ENCODE measurements around the gene EBF3. TPM values are rescaled to one million over a fixed set of nuclear protein-coding genes. Genes with fewer than 3 reads are reported as not detected.

Gene EBF3
- polyA plus RNA-seq, 5 donors, result 1.3 to 4.1 (median 1.7) TPM

DNA sequence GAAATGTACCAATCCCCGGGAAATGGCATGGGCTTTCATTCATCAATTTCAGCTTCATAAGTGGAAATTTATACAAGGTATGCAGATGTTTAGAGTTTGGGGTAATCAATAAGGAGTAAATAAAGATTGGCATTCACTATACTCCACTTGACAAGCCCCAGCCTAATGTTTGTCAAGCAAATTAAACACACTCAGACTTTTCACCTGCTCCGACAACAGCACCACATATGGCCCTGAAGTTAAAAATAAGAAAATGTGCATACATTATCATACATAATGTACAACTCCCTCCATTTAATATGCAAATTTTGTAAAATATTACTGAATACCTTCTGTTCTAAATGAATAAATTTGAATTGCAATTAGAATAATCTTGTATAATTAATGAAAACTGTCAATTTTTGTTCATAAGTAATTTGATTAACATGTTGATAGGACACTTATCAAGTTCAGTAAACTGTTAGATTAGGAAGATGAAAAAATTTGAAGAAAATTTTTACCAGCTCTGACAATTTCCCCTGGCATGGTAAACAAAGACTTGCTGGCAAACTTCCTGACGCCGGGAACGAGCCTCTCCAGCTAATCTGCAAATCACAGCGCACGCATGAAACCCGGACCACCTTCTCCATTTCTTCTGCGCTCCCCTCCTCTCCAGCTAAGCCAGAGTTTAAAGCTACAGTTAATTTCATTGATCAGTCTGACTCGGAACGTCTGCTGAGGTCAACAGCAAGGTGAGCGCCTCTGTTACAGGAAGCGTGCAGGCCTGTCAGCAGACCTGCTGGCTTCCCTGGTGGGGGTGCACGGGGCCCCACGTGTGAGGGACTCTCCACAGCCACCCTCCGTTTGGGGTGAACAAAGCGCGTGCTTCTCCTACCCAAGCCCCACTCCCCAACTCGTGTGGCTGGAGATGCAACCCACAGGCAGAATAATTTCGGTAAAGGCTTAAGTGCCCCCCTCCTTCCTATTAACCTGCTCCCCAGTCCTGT is 70.7 kb downstream of the EBF3 start:
- no peak for DNase-seq

DNA sequence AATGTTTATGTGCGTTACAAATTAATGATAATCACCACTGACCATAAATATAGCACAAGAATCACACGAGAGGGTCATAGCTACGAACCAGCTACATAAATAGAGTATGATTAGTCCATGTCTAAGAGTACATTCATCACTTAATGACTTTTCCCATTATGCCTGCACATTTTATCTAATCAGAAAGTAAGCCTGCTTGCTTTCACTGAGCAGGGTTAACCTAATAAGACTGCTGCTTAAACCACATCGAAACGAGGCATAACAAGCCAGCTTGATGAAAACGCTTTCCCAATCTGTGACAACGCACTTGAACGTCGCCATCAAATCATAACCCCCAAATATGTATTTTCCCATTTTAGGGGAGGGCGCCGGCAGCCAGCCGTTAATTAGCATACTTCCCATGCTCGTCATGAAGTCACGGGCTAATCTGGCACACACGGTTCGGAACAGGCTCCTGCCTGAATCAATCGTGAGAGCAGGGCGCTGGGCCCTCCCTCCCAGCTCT is 71.5 kb downstream of the EBF3 start:
- DNase-seq, result no peak

GRCh38 chr10:129891806-129892205 is 72.3 kb downstream of the EBF3 start:
- DNase-seq, result no peak

DNA sequence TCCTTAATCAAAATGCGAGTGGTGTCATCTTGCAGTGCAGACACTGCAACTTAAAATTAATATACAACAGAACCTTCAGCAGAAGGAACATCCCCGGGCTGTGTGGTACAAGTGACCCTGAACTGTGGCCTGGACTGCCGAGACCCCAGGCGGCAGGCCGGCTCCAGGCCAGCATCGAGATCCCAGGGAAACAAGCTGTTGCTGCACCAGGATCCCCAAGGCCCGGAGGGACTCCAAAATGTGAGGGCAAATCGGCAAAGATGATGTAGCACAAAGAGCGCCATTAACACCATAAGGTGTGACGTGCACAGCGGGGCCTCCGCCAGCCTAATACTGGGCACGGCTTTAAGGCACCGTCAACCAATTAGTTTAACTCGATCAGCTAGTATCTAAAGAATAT is 73.9 kb downstream of the EBF3 start:
- no peak for DNase-seq

GRCh38 chr10:129888784-129889616 is 75.1 kb downstream of the EBF3 start:
- no peak for DNase-seq

DNA sequence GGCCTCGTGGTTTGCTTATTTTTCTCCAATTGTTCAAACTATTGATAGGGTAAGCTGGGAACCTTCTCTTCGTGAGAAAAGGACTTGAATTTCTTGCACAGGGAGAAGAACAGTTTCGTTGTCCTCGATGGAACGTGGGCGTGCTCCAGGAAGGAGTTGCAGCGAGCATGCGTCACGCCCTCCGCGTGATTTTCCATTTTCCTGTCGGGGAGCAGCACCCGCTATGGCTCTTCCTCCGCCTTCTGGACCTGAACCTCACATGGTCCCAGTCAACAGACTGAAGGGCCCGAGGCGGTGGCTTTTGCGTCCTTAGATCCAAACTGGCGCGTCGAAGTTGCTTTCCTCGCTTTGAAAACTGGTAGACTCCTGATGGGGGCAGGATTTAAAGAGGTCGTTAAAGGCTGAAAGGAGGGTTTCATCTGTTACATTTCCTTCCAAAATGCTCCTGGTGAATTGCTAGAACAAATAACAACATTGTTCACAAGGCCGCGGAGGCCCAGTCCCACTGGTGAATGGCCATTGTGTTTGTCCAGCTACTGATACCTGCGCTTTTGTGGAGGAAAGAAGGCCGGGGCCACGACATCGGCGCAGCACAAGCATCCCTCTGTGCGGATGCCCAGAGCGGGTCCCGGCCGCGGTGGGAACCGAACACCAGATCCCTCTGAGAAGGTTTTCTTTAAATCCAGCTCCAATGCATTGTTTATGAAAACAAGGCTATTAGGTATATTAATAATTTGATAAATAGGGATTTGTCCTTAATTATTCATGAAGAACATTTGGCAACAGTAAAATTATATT is 75.9 kb downstream of the EBF3 start:
- DNase-seq, result no peak

- DNase-seq, result no peak
Measured at GRCh38 chr10:129887381-129887905, 76.6 kb downstream of the EBF3 start.

DNA sequence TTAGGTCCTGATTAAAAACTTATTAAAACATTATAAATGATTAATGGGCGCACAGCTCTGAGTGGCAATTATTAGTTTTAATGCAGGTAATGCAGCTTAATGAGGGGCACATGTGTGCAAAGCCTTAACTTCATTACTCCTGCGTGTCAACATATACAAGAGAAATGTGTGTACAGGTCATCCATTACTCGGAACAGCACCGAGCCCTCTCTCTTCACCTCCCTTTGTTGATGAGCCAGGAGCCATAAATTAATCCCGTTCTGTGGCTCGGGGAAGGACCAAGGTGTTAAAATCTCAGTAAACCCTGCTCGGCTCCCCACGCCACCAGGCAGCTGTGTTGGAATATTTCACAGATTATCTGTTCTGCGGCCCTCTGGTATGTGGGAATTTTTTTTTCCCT is 77.8 kb downstream of the EBF3 start:
- no peak for DNase-seq

DNA sequence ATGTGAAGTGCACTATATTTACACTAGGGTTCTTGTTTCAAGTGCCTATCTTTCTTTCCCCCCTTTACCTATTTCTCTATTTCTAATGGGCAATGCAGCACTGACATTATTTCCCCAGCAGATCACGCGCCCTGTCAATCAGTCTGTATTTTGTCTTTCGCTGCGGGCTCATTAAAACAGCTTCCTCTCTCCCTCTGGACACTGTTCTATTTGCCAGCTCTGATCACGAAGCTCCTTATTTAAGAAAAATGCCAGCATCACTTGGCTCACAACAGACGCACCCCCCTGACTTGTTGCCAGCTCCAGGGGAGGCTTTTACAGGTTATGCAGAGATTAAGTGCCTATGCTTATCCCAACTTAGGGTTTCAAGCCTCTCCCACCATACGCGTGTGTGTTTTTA is 78.5 kb downstream of the EBF3 start:
- no peak for DNase-seq

GRCh38 chr10:129884398-129885078 is 79.5 kb downstream of the EBF3 start:
- no peak for DNase-seq

GRCh38 chr10:129883626-129884397 is 80.3 kb downstream of the EBF3 start:
- no peak for DNase-seq

DNA sequence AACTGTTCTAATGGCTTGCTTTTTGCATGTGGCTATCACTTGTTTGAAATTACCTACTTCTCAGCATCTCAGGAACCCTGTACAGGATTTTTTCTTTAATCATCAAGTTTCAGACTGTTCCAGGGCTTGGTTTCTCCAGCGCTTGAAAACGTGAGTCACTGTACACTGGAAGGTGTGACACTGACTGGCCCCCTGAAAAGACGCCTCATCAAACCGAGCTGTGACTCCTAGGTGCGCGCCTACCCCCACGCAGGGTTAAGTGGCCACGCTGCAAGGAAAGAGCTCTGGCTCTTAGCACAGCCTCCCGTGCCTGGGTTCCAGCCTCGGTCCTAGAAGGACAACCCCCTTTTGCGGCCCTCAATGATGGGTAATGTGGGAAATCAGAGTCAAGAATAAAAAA is 81.0 kb downstream of the EBF3 start:
- DNase-seq, result no peak

DNA sequence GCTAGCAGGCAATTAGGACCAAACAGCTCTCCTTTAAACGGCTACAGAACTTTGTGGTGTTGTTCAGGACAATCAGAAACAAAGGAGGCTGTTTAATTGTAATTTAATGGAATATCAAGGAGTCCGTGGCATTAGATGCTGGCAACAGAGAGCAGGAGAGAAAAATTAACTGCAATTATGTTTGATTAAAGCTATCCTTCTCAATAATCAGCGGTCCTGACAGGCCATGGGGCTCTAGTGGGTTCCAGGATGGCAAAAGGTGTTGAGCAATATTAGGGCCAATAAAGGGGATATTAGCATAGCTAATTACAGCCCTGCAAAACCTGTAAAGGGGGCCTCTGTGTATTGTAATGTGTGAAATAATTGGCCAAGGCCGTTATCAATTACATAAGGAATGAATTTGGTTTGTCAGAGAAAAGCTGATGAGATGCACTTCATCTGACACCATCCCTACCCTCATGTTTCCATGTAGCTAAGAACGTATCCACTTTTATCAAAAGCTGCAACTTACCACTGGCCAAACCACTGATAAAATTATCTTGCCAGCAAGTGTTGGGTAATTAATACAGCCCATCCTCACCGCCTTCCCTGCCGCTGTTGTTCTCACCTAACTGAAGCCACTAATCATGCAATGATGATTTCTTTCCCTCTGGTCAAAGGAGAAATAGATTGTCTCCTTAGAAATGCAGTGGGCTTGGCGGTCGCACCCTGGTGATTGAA is 81.6 kb downstream of the EBF3 start:
- DNase-seq, result no peak

- no peak for DNase-seq
Measured at GRCh38 chr10:129881641-129882040, 82.4 kb downstream of the EBF3 start.

- DNase-seq, result no peak
Measured at GRCh38 chr10:129880191-129880870, 83.7 kb downstream of the EBF3 start.

DNA sequence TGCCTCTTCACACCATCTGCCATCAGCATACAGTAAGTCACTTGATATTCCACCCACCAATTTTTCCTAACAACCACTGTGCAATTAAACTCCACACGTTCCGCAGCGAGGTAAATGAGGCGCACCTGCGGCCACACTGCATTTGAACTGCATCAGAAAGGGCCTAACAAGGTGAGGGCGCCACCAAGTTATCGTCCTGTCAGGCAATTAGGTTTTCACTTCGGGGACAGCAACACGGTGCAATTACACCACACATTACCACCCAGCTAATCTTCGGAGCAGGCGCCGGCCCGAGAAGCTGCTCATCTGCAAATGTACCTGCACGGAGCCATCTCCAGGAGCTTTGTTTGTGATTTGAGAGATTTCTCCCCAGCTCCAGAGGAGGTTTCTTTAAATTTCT is 84.4 kb downstream of the EBF3 start:
- DNase-seq, result no peak

DNA sequence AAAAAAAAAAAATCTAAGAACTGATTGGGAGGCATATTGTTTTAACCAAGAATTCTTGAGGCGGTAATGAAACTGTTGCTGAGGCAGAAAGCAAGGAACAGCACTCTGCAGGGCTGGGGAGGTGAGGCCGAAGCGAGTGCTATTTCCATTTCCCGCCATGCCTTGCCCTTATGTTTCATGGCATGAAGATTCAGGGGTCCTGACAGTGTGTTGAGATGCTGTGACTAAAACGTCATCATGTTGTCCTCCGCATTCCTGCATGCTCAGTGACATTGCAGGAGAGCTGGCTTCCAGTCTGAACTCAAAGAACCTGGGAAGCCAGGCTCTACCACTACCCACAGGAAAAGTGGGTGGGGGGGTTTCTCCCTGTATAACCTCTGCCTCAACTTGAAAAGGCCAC is 85.2 kb downstream of the EBF3 start:
- DNase-seq, result no peak

DNA sequence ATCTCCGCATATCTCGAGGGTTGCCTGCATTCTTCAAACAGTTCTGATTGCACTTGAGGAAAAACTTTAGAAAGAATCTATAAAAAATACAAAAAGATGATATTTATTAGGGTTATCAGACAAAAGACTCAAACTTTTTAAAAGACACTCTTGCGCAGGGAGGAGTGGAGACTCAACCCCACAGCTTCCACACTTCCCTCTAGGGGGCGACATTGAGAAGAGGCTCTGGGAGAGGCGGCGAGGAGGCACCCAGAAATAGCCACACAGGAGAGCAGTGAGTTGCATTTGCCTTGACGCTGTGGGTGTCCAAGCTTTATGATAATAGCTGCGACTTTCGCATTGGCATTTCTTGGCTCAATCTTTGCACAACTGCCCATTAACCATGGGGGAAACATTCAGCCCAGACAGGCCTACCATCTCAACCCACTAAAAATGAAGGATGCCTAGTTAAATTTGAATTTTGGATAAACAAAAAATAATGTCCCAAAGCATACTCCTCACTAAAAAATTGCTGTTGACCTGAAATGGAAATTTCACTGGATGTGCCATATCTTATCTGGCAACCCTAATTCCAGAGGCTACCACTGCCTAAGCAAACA is 86.2 kb downstream of the EBF3 start:
- no peak for DNase-seq

All from right lung (tissue), 5 donors.